Colonic mucosa (tissue), 4 donors: ENCODE results near the gene FLRT1. TPM values are rescaled to one million over a fixed set of nuclear protein-coding genes. Genes with fewer than 3 reads are reported as not detected.

Source experiments
- DNase-seq: peaks from one replicate; pipeline ENCODE4 v3.0.0-alpha.2; 2020
- H3K27ac ChIP-seq: fragments of 200-600 bp; one replicate; pipeline ENCODE4 v1.8.0; 2021
- H3K27me3 ChIP-seq: fragments of 200-600 bp; one replicate; pipeline ENCODE4 v1.8.0; 2021
- H3K36me3 ChIP-seq: fragments of 200-600 bp; one replicate; pipeline ENCODE4 v1.8.0; 2021
- H3K4me1 ChIP-seq: fragments of 200-600 bp; one replicate; pipeline ENCODE4 v1.8.0; 2021; ENCODE audit warnings: mild to moderate bottlenecking
- H3K4me3 ChIP-seq: fragments of 200-600 bp; one replicate; pipeline ENCODE4 v1.8.0; 2021
- H3K9ac ChIP-seq, 2 donors: one replicate each; pipeline ENCODE4 v1.7.0; 2013; ENCODE audit warnings: control low read depth in 2 of 2, low read depth in 2 of 2, low read length in 2 of 2
- H3K9me3 ChIP-seq: fragments of 200-600 bp; one replicate; pipeline ENCODE4 v1.8.0; 2021
- intact Hi-C: fragments of 100-400 bp; cut with DNase I; formaldehyde crosslinking; loops from one replicate; pipeline ENCODE4 v1.14.1; 2022
- total RNA-seq, 2 donors: library from RNA; stranded (reverse); fragmentation: NEBNext Ultra II Directional in 1 of 2; extraction: Animal tissue kit (Norgen Biotek cat#: 25700) in 1 of 2; gene quantifications; one replicate each; pipeline ENCODE4 v1.2.1, GENCODE V29; 2021
- TF ChIP-seq, protein P1 (sequence below): fragments of 200-600 bp; IDR thresholded peaks from one replicate; pipeline ENCODE4 v1.8.0; 2022; ENCODE audit warnings: antibody characterized with exemption, mild to moderate bottlenecking
- donor health status: healthy.
- donor health status: DM: no; HTN: no; CAD: no.
- donor health status: DM: no; HTN: no; CAD: no.

FLRT1 gene
- total RNA-seq, 2 donors from 2014 or later: 0.20 to 0.96 TPM

DNA sequence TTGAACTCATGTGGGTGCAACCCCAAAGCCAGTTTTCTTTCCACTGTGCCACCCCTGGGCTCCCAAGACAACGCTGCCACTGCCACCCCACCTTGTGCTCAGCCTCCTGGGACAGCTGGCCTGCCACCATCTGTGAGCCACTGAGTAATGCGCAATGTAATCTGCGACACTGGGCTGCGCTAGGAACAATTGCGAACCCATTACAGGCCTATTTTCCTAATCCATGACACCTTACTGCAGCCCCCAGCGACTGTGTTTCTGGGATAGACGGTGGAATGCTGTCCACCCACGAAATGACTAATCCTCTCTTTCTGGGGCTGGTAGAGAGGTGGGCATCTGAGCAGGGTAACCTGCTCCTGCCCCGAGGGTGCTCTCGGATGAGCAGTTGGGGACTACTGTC lies 22.2 kb downstream of the FLRT1 start:
- intact Hi-C loops: no loop called here

DNA sequence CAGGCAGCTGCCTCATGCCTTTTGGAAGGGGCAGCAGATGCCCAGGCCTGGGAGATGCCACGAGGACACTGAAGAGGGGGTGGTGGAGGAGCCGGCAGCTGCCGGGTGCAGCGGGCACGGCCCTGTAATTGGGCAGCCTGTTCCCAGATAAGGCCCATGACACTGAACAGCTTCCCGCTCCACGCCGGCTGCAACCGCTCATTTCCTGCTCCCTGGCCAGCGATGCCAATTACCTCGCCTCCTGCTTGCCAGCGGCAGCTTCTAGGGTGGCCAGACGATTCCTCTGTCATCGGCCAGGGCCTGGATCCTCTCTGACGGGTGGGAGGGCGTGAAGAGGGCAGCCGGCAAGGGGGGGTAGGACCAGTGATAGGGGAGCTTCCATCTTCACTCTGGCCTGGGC lies 22.8 kb downstream of the FLRT1 start:
- intact Hi-C loops: no loop called here
- H3K9me3 ChIP-seq: no peaks in the 10 kb centered on the region
- no peak overlapping the region for H3K27ac ChIP-seq
- H3K9ac ChIP-seq: no peak overlapping the region
- H3K4me3 ChIP-seq: no peak overlapping the region
- no peak for DNase-seq
- TF ChIP-seq, protein P1, sequence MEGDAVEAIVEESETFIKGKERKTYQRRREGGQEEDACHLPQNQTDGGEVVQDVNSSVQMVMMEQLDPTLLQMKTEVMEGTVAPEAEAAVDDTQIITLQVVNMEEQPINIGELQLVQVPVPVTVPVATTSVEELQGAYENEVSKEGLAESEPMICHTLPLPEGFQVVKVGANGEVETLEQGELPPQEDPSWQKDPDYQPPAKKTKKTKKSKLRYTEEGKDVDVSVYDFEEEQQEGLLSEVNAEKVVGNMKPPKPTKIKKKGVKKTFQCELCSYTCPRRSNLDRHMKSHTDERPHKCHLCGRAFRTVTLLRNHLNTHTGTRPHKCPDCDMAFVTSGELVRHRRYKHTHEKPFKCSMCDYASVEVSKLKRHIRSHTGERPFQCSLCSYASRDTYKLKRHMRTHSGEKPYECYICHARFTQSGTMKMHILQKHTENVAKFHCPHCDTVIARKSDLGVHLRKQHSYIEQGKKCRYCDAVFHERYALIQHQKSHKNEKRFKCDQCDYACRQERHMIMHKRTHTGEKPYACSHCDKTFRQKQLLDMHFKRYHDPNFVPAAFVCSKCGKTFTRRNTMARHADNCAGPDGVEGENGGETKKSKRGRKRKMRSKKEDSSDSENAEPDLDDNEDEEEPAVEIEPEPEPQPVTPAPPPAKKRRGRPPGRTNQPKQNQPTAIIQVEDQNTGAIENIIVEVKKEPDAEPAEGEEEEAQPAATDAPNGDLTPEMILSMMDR: no peak
- no peaks in the 10 kb centered on the region for H3K36me3 ChIP-seq
- peaks cover 6% of the 10 kb centered on the region for H3K27me3 ChIP-seq
- H3K4me1 ChIP-seq: no peaks in the 10 kb centered on the region

More for the DNA sequence above, 22.2 kb downstream of the FLRT1 start:
- Histone ChIP-seq H3K9me3 (no peaks in the 10 kb centered on the region), H3K36me3 (no peaks in the 10 kb centered on the region), H3K4me1 (no peaks in the 10 kb centered on the region), H3K27ac (no peak overlapping the region), H3K27me3 (peaks cover 6% of the 10 kb centered on the region), H3K9ac (no peak overlapping the region), H3K4me3 (no peak overlapping the region)
- no peak for DNase-seq
- TF ChIP-seq, protein P1: no peak

DNA sequence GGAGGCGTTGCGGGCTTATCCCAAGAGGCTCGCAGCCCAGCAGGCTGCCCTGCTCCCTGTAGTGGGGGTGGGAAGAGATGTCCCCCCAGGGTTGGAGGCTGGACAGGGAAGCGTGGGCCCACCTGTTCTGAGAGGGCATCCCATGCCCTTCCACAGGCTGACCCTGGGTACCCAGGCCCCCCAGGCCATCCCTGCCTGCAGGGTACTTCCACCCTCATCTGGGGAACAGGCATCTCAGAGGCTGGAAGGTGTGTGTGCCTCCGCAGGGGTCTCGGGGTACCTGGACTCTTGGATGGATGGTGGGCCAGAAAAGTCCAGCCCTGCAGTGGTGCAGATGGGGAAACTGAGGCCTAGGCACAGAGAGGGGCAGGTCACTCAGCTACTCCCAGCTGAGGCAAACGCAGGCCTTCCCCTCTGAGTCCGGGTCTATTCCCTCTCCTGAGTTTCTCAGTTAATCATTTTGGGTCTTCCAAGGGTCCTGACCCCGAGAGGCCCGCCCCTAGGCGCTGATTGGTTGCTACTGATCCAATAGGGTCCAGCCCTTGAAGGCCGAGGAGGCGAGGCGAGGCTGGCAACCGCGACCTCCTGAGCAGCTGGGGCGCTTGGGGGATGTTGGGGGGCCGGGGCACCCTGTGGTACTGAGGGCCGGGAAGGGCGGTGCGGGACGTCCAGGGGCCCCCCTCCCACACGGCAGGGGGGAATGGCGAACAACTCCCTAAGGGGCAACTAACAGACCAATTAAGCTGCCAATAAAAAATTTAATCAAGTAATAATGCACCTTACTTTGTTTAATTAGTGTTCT lies 23.8 kb downstream of the FLRT1 start:
- Histone ChIP-seq H3K4me1 (no peaks in the 10 kb centered on the region), H3K27ac (no peak overlapping the region), H3K4me3 (no peak overlapping the region), H3K27me3 (peaks cover 6% of the 10 kb centered on the region), H3K36me3 (no peaks in the 10 kb centered on the region), H3K9me3 (no peaks in the 10 kb centered on the region), H3K9ac (no peak overlapping the region)
- TF ChIP-seq, protein P1: no peak
- no peak for DNase-seq
- intact Hi-C loops: no loop called here

DNA sequence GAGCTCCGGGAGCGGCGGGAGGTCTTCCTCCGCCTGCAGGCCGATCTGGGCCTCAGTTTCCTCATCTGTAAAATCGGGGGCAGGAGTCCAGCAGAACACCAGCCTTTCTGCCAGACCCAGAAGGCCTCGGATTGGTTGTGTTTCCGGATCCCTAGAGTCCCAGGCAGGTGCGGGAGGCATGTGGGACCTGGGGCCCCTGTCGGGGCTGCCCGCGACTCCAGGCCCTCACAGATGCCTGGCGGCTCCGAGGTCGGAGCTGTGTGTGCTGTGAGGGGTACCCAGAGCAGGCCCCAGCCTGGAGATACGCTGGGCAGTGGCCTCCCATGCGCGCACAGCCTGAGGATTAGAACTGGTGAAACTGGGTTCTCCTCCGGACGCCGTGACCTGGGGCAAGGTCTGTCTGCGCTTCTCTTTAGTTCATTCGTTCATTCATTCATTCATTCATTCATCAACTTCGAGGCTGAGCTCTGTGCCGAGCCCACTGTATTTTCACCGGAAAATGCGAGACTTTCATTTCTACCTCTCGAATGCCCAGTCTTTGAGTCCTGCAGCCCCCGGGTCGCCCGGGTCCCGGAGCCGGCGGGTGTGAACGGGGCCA lies 24.6 kb downstream of the FLRT1 start:
- no peaks in the 10 kb centered on the region for H3K36me3 ChIP-seq
- no peaks in the 10 kb centered on the region for H3K4me1 ChIP-seq
- no peak overlapping the region for H3K27ac ChIP-seq
- peaks cover 6% of the 10 kb centered on the region for H3K27me3 ChIP-seq
- peak overlapping the region; percentile 0 for H3K4me3 ChIP-seq
- H3K9ac ChIP-seq: no peak overlapping the region
- intact Hi-C loops: no loop called here
- TF ChIP-seq, protein P1: no peak
- no peaks in the 10 kb centered on the region for H3K9me3 ChIP-seq
- DNase-seq: no peak

DNA sequence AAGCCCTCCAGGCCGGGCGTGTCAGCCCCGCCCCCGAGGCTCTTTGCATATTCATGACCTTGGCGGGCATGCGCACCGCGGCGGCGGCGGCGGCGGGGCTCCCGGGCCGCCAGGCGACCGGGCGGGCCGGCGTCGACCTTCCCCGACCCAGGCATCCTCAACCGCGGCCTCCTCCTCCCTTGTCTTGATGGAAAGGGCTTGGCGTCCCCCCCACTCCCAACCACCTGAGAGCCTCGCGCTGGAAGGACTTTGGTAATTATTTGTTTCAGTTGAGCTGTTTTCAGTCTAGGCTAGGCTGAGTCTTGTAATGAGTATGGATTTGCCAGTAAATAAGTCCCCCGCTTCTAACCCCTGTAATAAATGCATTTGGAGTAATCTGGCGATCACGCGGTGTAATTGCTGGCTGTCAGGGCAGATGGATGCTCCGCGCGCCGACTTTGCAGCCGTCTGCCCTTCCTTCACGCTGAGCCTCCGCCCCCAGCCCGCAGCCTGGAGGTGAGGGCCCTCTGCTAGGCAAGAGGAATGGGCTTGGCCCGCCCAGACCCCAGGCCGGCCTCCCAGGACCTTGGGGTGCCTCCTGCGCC lies 25.2 kb downstream of the FLRT1 start:
- Histone ChIP-seq H3K27ac (no peak overlapping the region), H3K9ac (no peak overlapping the region), H3K9me3 (no peaks in the 10 kb centered on the region), H3K27me3 (peaks cover 6% of the 10 kb centered on the region), H3K36me3 (no peaks in the 10 kb centered on the region), H3K4me1 (no peaks in the 10 kb centered on the region), H3K4me3 (peak overlapping the region; percentile 0)
- TF ChIP-seq, protein P1: no peak
- intact Hi-C loops: no loop called here
- DNase-seq: peak; percentile 38
